Hematopoietic multipotent progenitor cell treated with erythropoietin and hydrocortisone succinate and interleukin-3 and kit ligand, for 17 days (in vitro differentiated cells): Measurements from ENCODE around the gene TAT.

Experiments
- DNase-seq: peaks from one replicate; pipeline ENCODE4 v3.0.0-alpha.2; 2015; ENCODE audit warnings: low spot score

The TAT gene

DNA sequence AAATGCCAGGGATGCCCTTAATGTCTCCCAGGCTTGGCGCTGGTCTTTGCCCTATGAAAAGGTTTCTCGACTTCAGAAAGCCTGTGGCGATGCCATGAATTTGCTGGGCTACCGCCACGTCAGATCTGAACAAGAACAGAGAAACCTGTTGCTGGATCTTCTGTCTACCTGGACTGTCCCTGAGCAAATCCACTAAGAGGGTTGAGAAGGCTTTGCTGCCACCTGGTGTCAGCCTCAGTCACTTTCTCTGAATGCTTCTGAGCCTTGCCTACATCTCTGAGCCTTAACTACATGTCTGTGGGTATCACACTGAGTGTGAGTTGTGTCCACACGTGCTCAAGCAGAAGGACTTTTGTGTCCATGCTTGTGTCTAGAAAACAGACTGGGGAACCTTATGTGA, 39.2 kb downstream of the TAT start:
- DNase-seq, result peak; percentile 60

GRCh38 chr16:71536752-71537499, 40.0 kb downstream of the TAT start:
- no peak for DNase-seq

- DNase-seq, result no peak
Measured at GRCh38 chr16:71532366-71532765, 44.5 kb downstream of the TAT start.

GRCh38 chr16:71528863-71529262, 48.0 kb downstream of the TAT start:
- DNase-seq, result no peak

GRCh38 chr16:71528257-71528656, 48.6 kb downstream of the TAT start:
- no peak for DNase-seq

DNA sequence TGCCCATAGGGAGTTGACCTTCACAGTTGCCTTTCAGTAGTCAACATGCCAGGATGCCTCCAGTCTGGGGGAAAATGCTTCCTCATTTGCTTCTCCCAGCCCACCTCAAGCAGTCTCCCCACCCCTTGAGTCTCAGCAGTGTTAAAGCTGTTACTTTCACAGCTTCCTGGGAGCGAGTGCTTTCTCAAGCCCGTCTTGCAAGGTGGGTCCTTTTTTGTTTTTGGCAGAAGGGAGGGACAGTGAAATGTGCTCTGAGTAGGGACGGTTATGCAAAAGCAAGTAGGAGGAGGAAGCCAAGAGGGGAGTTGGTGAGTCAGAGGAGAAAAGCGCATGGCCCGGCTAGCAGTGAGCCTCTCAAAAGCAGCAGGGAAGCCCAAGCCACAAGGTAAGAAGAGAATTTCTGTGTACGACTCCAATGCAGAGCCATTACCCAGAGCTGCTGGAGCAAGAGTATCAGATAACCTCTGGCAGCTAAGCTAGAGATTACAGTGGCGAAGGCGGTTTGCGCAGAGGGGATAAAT, 50.7 kb downstream of the TAT start, which contains the start of gene CHST4:
Gene CHST4 (plus strand): TSS at position 316 of the 521 bp plus-strand sequence. CDS start 10,252 bp downstream, outside the sequence.
- DNase-seq, result no peak

DNA sequence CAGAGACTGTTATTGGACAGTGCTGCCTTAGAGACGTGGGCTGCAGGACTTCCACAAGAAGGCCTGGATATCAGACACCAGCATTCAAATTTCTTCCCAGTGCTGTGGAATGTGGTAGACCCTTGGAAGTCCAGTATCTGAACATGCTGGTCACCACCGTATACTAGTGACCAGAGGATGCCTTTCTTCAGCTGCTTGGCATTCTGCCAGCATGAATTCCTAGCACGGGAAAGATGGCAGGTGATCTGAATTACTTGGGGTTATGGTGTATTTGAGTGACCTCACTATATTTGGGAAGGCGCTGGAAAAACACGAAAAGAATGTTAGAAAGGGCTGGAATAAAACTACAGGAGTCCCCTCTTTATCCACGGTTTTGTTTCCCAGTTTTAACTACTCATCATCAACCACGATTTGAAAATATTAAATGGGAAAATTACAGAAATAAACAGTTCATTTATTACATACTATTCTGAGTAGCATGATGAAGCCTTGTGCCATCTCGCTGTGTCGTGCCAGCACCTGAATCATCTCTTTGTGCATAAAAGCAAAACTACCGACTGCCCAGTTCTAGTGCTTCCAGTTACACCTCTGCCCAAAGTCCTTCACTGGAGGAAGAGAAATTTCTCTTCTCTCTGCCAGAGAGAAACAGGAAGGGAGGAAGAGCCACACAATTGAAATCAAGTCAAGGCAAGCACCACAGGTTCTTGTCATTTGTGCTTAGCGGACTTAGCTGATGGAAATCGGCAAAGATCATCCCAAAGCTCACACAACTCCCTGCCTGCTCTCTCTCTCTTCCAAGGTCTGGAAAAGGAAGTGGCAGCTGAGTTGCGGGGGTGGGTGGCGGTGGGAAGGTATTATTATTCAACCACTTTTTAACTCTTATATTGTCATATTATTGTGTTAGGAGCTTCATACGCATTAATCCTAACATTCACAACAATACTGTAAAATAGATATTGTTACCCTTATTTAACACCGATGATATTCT, 52.0 kb downstream of the TAT start:
- no peak for DNase-seq

- no peak for DNase-seq
Measured at GRCh38 chr16:71520550-71520949, 56.3 kb downstream of the TAT start.
